Fibroblast of the conjunctiva (primary cell): ENCODE measurements around the gene MED1.

Source experiments
- DNase-seq: peaks from one replicate; pipeline ENCODE4 v3.0.0-alpha.2; 2010; ENCODE audit warnings: low read depth

The MED1 gene

DNA sequence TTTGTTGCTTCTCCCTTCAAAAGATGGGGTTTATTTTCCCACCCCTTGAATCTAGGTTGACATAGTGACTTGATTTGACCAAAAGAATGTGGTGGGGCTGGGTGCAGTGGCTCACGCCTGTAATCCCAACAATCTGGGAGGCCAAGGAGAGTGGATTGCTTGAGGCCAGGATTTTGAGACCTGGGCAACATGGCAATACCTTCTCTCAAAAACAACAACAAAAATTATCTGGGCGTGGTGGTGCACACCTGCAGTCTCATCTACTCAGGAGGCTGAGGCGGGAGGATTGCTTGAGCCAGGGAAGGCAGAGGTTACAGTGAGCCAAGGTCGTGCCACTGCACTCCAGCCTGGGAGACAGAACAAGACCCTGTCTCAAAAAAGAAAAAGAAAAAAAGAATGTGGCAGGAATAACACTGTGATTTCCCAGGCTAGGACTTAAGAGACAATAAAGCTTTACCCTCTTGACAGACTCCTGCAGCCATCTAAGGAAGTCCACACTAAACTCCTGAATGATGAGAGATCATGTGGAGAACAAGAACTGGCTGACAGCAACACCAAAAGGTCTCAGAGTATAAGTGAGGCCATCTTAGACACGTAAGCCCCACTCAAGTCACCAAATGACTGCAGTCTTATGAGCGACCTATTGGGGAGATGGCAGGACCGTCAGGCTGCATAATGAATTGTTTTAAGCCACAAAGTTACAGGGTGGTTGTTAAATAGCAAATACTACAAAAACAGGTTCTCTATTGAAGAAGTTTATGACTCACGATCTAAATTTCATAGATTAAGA is 86.6 kb downstream of the MED1 start:
- DNase-seq = no peak

DNA sequence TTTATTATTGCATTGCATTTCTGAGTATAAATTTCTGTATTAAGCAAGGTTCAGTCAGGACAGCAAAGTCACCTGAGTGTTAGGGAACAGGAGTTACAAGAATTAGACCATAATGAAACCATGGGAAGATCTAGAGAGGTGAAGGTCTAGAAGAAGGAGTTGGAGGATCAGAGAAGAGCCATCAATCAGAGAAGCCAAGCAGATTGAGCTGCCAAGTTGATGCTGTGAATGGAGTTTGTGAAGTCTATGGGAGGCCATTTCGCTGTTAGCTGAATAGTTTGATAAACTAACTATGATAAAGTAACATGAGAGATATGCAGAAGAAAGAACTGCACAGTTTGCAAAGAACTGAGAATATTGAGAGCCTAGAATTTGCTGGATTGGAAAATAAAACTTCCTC is 90.0 kb downstream of the MED1 start:
- no peak for DNase-seq

DNA sequence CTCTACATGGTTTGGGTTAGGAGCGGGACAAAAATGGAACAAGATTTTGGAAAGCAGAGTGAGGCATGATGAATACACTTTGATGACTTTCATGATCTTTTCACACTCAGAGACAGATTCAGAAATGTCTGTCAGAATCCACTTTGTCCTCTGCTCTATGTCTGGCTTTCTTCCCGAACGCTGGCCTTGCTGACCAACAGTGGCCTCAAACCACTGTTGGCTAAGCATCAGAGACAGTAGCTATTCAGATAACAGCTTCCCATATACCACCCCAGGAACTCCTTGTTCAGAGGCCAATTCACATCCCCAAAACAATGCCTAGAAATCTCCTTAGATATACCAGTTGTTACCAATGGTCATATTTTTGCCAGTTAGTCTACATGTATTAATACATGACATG is 90.5 kb downstream of the MED1 start:
- DNase-seq = no peak

DNA sequence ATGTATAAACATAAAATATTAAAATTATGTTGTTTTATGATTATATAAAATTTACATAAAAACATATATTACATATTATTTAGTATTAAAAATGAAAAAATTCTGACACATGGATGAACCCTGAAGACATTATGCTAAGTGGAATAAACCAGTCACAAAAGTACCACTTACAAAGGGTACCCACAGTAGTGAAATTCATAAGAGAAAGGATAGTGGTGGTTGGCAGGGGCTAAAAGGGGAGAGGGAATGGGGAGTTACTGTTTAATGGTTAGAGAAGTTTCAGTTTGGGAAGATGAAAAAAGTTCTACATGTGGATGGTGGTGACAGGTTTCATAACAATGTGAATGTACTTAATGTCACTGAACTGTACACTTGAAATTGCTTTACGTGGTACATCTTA is 91.1 kb downstream of the MED1 start:
- no peak for DNase-seq

DNA sequence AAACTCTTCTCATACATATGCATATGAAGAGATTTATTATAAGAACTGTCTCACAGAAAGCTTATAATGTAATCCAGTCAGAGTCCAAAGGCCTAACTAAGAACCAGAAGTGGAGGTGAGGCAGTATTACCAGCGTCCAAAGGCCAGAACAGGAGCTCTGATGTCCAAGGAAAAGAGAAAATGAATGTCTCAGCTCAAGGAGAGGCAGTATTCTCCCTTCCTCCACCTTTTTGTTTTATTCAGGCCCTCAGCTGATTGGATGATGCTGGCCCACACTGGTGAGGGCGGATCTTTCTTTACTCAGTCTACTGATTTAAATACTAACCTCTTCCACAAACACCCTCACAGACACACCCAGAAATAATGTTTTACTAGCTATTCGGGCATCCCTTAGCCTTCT is 93.1 kb downstream of the MED1 start:
- no peak for DNase-seq

DNA sequence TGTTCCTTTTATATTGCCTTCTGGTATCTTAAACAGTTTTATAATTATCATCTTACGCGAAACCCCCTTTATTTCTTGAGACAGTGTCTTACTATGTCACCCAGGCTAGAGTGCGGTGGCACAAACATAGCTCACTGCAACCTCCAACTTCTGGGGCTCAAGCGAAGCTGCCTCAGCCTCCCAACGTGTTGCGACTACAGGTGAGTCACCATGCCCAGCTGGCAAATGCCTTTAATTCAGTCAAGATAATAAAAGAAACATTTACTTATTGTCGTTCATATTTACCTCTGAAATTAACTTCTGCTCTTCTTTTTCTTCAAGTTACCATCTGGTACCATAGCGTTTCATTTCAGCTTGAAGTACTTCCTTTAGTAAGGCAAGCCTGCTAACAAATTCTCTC is 93.6 kb downstream of the MED1 start:
- no peak for DNase-seq
